ENCODE results near the gene DDIT4L.

GRCh38 chr4:100168521-100168920, 21.7 kb downstream of the DDIT4L start:
- TF ChIP-seq, protein P1, sequence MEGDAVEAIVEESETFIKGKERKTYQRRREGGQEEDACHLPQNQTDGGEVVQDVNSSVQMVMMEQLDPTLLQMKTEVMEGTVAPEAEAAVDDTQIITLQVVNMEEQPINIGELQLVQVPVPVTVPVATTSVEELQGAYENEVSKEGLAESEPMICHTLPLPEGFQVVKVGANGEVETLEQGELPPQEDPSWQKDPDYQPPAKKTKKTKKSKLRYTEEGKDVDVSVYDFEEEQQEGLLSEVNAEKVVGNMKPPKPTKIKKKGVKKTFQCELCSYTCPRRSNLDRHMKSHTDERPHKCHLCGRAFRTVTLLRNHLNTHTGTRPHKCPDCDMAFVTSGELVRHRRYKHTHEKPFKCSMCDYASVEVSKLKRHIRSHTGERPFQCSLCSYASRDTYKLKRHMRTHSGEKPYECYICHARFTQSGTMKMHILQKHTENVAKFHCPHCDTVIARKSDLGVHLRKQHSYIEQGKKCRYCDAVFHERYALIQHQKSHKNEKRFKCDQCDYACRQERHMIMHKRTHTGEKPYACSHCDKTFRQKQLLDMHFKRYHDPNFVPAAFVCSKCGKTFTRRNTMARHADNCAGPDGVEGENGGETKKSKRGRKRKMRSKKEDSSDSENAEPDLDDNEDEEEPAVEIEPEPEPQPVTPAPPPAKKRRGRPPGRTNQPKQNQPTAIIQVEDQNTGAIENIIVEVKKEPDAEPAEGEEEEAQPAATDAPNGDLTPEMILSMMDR (IDR thresholded peaks at IDR 0.05) = no peak
- TF ChIP-seq POLR2A (IDR thresholded peaks at IDR 0.05) (no peak), EP300 (IDR thresholded peaks at IDR 0.05) (no peak), POLR2AphosphoS5 (IDR thresholded peaks at IDR 0.05) (no peak)
